ENCODE measurements around the gene CRYGS.

The CRYGS gene

GRCh38 chr3:186493525-186494255 lies 50.5 kb downstream of the CRYGS start:
- no peak for DNase-seq (ENCODE audit: low read depth)

- DNase-seq (ENCODE audit: low read depth), result no peak
Measured at GRCh38 chr3:186492385-186492984, 51.7 kb downstream of the CRYGS start.

- no peak for DNase-seq (ENCODE audit: low read depth)
Measured at GRCh38 chr3:186489507-186489906, 54.7 kb downstream of the CRYGS start.

Measured in stimulated activated CD8-positive, alpha-beta memory T cell treated with anti-CD3 and anti-CD28 coated beads, Interleukin-15, amount 100 ng/mL, for 1 hour (primary cell).